GM21786 (cell line): ENCODE data around the gene PHLPP1.

Experiments used
- ATAC-seq: cut with Tn5 transposase; IDR thresholded peaks from one replicate; pipeline ENCODE4 v1.9.1; 2021; ENCODE audit not compliant: unreplicated experiment

The PHLPP1 gene

GRCh38 chr18:62741118-62741566 is 25.8 kb downstream of the PHLPP1 start:
- ATAC-seq, result no peak

- ATAC-seq, result no peak
Observed at GRCh38 chr18:62741584-62741983, 26.2 kb downstream of the PHLPP1 start.

DNA sequence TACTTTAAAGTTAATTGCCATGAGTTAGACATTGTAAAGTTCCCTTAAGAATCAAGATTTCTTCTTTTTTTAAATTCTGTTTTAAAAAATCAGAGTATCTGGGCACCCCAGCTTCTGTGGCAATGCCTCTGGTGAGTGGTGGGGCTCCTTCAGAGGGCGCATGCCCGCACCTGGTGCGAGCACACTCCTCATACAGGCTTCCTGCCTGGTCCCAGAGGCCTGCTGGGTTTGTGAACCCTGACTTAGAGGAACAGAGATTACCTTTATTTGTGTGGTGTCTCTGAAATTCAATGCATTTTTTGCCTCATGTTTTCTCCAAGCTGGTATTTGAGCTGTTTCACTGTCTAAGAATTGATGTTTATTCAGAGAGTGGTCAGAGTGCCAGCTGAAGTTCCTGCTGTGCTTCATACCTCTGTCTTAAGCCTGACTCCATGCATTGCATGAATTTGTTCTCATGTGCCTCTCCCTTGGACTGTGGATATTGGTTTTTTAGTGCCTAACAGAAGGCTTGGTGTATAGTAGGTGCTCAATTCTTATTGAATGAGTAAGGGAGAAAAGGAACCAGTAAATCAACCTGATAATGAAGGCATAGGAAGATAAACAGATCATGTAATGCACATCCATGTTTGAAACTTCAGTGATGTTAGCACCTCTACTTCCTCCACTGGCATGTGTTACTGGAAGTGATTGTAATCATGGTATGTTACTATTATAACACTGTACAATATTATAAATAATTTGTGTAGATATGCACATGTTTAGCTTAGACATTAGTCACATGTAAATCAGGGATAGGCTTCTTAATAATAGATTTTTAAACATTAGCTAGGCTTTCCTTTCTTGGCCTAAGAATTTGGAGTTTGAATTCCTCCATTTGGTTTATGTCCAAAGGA is 29.0 kb downstream of the PHLPP1 start:
- ATAC-seq, result peak; percentile 89

DNA sequence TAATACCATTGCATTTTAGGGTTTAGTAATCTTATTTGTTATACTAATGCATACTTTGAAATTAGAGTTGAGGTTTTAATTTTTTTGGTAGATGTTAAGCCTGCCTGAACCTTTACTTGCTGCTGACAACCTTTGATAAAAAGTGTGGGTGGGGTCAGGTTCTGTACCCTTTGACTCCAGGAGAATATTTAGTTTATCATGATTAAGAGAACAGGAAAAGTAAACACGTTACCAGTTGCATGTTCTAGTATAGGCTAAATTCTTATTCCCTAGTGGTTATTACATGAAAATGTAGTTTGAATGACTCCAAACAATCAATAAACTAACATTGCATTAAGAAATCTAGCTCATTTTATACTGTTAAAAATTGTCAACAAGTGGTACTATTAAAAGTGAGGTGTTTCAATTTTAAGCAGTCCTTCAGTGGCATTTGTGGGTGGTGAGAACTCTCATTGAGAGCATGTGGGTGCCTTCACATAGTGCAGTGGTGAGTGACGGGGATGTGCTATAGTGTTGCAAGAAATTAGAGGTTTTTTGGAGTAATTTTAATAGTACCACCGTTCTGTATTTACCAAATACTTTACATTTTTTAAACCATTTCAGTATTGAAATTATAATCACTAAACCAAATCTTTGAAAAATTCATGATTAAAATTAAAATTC is 29.9 kb downstream of the PHLPP1 start:
- ATAC-seq, result no peak

DNA sequence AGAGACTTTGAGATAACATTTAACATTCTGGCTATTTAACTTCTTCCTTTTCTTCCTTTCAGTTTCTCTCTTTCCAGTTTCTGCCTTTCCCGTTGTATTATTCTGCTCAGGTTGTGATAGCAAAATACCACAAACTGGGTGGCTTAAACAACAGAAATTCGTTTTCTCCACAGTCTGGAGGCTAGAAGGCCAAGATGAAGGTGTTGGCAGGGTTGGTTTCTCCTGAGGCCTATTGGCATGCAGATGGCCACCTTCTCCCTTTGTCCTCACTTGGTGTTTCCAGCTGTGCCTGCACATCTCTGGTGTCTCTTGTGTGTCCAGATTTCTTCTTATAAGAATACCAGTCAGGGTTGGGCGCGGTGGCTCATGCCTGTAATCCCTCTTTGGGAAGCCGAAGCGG is 34.0 kb downstream of the PHLPP1 start:
- ATAC-seq, result no peak

DNA sequence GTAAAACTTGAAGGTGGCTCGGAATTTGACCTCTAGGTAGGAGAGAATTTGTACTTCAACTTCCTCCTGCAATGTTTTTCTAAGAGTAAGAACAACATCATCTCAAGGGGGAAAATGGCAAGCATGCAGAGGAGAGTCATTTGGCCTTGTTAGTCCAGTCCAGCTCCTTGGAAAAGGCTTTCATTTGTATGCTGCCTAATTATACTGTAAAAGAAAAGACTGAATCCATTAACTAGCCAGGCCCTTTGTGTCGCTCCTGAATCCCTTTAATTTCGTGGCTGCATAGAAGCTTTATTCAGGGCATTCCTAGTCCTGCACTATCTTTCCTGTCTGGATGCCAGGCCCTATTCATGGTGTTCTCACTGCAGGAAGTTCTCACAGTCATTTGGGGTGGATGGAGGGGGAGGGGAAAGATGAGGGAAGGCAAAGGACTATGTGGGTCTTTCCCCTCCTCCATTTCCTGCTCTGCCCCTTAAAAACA is 36.0 kb downstream of the PHLPP1 start:
- ATAC-seq, result no peak

DNA sequence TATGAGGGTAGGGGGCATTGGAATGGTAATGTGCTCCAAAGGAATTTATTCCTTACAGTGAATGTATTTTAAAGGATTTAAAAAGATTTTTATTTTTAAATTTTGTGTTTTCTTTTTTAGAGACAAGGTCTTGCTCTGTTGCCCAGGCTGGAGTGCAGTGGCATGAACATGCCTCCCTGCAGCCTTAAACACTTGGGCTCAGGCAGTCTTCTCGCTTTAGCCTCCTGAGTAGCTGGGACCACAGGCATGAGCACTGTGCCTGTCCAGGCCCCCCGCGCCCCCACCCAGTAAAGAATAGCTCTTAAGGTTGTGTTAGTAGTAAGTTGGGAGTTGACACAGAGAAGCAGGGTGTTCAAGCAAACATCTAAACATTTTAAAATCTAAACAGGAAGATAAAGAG is 36.6 kb downstream of the PHLPP1 start:
- ATAC-seq, result no peak

- no peak for ATAC-seq
Observed at GRCh38 chr18:62754026-62754425, 38.7 kb downstream of the PHLPP1 start.

- no peak for ATAC-seq
Observed at GRCh38 chr18:62755454-62755853, 40.1 kb downstream of the PHLPP1 start.

DNA sequence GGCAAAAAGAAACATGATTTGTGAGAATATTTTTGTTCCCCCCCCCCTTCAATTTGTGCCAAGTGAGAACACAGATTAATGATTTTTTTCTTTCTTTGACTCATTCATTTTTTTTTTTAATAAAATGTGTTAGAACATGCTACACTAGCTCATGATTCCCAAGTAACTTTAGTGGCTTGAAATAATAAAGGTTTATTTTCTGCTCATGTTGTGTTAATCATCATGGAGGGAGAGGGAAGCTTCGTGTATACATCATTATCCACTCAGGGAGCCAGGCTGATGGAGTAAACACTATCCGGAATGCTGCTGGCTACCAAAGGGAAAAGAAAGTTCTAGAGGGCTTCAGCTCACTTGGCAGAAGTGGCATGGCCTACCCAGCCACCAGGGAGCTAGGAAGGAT is 40.6 kb downstream of the PHLPP1 start:
- no peak for ATAC-seq

GRCh38 chr18:62757399-62758010 is 42.2 kb downstream of the PHLPP1 start:
- ATAC-seq, result no peak

DNA sequence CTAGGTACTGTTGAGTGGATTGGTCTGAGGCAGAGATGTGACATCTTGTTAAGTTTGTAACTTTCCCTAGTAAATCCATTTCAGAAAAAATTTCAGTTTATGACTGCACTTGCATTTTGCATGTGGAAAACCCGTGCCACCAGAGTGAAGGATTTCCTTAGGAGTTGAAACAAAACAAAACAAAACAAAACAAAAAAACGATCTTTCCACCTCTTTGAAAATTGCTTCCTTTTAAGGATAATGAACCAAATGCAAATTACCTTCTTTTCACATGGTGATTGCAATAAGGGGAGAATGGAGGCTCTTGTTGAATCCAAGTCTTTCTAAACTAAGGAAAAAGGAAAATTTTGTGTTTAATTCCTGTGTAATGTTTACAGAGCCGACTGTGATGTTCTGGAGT is 43.2 kb downstream of the PHLPP1 start:
- ATAC-seq, result no peak

- ATAC-seq, result no peak
Observed at GRCh38 chr18:62759704-62760402, 44.5 kb downstream of the PHLPP1 start.

GRCh38 chr18:62760403-62760734 is 45.0 kb downstream of the PHLPP1 start:
- no peak for ATAC-seq

DNA sequence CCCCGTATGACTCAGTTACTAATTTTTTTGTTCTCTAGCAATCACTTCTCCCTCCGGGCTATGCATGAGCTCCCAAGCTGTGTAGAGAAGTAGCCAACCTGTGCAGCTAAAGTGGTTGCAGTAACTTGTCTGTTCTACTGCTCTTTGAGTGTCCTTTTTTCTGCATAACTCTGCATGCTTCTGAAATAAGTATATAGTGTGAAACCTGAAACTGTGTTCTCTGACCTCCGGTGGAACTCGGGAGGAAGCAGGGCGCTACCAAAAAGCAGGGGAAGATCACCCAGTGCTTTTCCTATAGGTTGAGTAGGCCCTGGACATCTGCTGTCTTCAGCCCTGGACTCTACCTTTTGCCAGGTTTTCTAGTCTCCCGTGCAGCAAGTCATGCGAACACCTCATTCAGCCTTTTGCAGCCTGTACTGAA is 47.8 kb downstream of the PHLPP1 start:
- ATAC-seq, result no peak

- ATAC-seq, result no peak
Observed at GRCh38 chr18:62766266-62766665, 50.9 kb downstream of the PHLPP1 start.

GRCh38 chr18:62767321-62767720 is 52.0 kb downstream of the PHLPP1 start:
- ATAC-seq, result no peak

GRCh38 chr18:62767836-62768557 is 52.7 kb downstream of the PHLPP1 start:
- no peak for ATAC-seq

- ATAC-seq, result no peak
Observed at GRCh38 chr18:62768558-62768943, 53.2 kb downstream of the PHLPP1 start.

- ATAC-seq, result no peak
Observed at GRCh38 chr18:62769216-62769615, 53.9 kb downstream of the PHLPP1 start.
